ENCODE data around the gene LRRC15. TPM values are rescaled to one million over a fixed set of nuclear protein-coding genes. Genes with fewer than 3 reads are reported as not detected.

Gene LRRC15
- total RNA-seq, 1 donor = 0.43 TPM

DNA sequence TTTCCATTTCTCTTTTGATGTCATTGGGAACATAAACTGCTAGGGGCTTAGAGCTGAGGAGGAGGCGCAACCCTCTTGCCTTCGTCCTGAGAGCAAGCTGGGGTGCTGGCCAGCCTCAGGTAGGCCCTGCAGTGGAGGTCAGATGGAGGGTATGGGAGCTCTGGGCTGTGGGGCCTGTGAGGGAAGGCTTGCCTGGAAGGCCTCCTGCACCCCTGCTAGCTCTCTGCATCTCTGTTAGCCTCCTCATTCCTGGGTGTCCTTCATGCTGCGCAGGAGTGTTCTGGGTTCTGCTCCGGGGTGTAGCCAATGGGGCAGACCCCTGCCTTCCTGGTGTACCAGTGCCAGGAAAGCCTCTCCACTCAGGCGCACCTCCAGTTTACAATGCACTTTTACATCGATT, 17.7 kb upstream of the LRRC15 start:
- TF ChIP-seq, protein P1, sequence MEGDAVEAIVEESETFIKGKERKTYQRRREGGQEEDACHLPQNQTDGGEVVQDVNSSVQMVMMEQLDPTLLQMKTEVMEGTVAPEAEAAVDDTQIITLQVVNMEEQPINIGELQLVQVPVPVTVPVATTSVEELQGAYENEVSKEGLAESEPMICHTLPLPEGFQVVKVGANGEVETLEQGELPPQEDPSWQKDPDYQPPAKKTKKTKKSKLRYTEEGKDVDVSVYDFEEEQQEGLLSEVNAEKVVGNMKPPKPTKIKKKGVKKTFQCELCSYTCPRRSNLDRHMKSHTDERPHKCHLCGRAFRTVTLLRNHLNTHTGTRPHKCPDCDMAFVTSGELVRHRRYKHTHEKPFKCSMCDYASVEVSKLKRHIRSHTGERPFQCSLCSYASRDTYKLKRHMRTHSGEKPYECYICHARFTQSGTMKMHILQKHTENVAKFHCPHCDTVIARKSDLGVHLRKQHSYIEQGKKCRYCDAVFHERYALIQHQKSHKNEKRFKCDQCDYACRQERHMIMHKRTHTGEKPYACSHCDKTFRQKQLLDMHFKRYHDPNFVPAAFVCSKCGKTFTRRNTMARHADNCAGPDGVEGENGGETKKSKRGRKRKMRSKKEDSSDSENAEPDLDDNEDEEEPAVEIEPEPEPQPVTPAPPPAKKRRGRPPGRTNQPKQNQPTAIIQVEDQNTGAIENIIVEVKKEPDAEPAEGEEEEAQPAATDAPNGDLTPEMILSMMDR (IDR thresholded peaks at IDR 0.05; ENCODE audit: insufficient read depth, low read depth, low read length) = no peak
- no peak for DNase-seq (ENCODE audit: low read depth)
- no peak overlapping the region for H3K4me3 ChIP-seq (ENCODE audit: low read depth, low read length)

DNA sequence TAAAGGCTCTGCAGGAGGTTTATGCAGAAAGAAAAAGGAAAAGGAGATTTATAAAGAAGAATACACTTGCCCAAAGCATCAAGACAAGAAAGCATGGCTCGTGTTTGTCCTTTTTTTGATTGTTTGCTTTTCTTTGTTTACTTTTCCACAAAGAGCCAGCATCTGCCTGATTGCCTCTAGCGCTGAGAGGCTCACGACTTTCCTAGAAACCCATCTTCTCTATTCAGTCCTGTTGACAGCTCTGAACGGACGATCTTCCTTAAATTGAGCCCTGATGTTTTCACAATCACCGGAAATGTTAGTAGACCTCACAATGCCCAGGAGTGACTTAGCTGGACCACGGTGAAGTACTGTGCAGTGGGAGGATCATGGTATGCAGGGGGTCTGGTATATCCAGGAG, 17.1 kb upstream of the LRRC15 start:
- TF ChIP-seq, protein P1 (IDR thresholded peaks at IDR 0.05; ENCODE audit: insufficient read depth, low read depth, low read length) = no peak
- DNase-seq (ENCODE audit: low read depth) = no peak
- H3K4me3 ChIP-seq (ENCODE audit: low read depth, low read length) = no peak overlapping the region

DNA sequence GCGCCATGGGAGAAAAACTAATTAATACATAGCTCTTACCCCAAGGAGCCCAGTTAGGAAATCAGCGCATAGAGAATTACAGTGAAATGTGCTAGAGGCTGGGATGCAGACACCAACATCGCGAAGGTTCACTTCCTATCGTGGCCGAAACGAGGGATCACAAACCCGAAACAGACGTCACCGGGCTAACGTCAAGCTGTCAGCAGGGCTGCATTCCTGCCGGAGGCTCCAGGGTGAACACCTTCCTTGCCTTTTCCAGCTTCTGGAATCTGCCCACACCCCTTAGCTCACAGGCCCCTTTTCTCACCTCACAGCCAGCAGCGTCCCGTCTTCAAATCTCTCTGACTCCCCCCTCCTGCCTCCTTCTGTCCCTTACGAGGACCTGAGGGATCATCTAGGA, 16.5 kb upstream of the LRRC15 start:
- no peak for DNase-seq (ENCODE audit: low read depth)
- TF ChIP-seq, protein P1 (IDR thresholded peaks at IDR 0.05; ENCODE audit: insufficient read depth, low read depth, low read length) = no peak
- no peak overlapping the region for H3K4me3 ChIP-seq (ENCODE audit: low read depth, low read length)

DNA sequence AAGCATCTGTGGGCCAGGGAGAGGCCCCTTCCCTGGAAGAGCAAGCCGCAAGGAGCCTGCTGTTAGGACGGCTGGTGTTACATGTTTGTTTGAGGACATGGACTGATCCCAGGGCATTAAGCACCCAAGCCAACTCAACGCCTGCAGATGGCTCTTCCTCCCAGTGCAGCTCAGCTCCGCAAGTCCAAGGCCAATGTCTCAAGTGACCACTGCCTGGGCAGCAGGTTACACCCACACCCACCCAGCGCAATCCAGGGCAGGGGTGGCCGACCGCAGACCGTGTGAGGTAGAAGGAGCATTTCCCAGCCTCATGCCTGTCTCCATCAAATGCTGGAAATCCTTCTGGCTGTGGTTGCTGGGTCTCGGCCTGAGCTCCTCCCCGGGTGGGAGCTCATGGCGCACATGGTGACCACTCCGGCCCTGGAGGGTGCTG, 15.0 kb upstream of the LRRC15 start:
- TF ChIP-seq, protein P1 (IDR thresholded peaks at IDR 0.05; ENCODE audit: insufficient read depth, low read depth, low read length) = no peak
- no peak for DNase-seq (ENCODE audit: low read depth)
- H3K4me3 ChIP-seq (ENCODE audit: low read depth, low read length) = no peak overlapping the region

DNA sequence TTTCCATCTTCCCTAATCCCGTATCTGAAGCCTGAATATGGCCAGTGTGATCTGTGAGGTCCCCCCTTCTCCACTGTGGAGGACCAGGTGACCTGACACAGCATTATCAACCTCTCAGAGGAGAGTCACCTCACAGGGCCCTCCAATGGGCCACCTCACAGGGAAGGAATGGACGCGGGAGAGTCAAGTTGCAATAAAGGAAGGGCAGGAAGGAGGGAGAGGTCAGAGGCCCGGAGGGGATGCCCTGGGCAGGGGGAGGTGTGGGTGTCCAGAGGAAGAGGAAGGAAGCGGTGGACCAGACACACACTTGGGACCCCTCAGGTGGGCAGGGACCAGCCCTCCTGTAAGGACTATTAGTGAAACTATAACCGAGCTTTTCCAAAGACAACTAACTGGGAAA, 14.6 kb upstream of the LRRC15 start:
- no peak for DNase-seq (ENCODE audit: low read depth)
- TF ChIP-seq, protein P1 (IDR thresholded peaks at IDR 0.05; ENCODE audit: insufficient read depth, low read depth, low read length) = no peak

DNA sequence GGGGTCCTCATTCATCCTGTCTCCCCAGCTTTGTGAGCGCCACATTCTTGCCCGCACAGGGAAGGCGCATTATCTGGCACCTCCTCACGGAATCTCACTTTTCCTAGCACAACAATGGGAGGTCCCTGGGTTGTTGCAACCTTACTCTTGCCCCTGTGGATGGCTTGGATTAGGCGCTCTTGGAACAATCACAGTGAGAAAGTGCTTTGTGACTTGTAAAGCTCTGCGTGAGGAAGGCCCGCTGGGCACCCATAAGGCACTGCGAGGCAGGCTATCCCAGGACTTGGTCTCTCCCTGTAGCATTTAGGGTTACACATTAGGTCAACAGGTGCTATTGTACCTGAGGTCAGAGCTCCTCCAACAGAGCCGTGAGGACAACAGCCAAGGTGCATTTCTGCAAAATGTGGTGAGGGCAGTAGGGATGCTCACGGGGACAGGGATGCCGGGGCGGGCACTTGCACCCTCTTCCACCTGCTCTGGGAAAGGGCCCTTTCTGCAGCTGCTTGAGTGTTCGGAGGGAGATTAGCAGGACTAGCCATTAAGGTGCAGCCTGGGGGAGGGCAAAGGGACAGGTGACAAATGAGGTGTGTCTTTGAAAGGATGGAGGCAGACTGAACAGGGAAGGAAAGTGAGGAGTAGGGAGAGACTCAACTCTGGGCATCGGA, 13.9 kb upstream of the LRRC15 start:
- no peak for DNase-seq (ENCODE audit: low read depth)
- no peak overlapping the region for H3K4me3 ChIP-seq (ENCODE audit: low read depth, low read length)
- TF ChIP-seq, protein P1 (IDR thresholded peaks at IDR 0.05; ENCODE audit: insufficient read depth, low read depth, low read length) = no peak

More for the DNA sequence above, 14.6 kb upstream of the LRRC15 start:
- H3K4me3 ChIP-seq (ENCODE audit: low read depth, low read length) = no peak overlapping the region

DNA sequence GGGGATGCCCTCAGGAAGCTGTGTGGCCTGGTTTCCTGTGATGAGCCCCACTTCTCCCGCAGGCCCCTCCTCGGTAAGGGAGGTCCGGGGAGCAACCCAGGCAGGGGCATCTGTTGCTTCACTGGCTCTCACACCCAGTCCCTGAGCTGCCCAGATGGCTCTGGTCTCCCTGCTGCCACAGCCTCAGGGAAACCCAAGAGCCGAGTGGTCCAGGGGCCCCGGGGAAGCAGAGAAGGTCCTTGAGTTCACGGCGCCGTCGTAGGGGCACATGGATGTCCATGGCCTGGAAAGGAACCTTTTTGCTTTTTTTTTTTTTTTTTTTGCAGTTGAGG, 13.3 kb upstream of the LRRC15 start:
- DNase-seq (ENCODE audit: low read depth) = no peak
- no peak overlapping the region for H3K4me3 ChIP-seq (ENCODE audit: low read depth, low read length)
- TF ChIP-seq, protein P1 (IDR thresholded peaks at IDR 0.05; ENCODE audit: insufficient read depth, low read depth, low read length) = no peak
